Rectal smooth muscle tissue (tissue), 1 donor: Measurements from ENCODE around the gene HDAC9.
"Not testable (repeated sequence)": the region's sequence is repeated elsewhere in the genome, so short reads cannot be mapped to it uniquely, and the experiment has no call there.

Source experiments
- H3K27ac ChIP-seq: one replicate; pipeline ENCODE4 v1.7.0; 2013; ENCODE audit warnings: low read depth, low read length, inconsistent platforms
- H3K27me3 ChIP-seq: one replicate; pipeline ENCODE4 v1.7.0; 2013; ENCODE audit warnings: low read length; ENCODE audit not compliant: control insufficient read depth, insufficient read depth
- H3K36me3 ChIP-seq: one replicate; pipeline ENCODE4 v1.7.0; 2013; ENCODE audit warnings: low read length; ENCODE audit not compliant: control insufficient read depth, insufficient read depth
- H3K4me1 ChIP-seq: one replicate; pipeline ENCODE4 v1.7.0; 2013; ENCODE audit warnings: low read length; ENCODE audit not compliant: control insufficient read depth, insufficient read depth
- H3K4me3 ChIP-seq: one replicate; pipeline ENCODE4 v1.7.0; 2013; ENCODE audit warnings: low read length
- H3K9ac ChIP-seq: one replicate; pipeline ENCODE4 v1.7.0; 2013; ENCODE audit warnings: low read length

Gene HDAC9

DNA sequence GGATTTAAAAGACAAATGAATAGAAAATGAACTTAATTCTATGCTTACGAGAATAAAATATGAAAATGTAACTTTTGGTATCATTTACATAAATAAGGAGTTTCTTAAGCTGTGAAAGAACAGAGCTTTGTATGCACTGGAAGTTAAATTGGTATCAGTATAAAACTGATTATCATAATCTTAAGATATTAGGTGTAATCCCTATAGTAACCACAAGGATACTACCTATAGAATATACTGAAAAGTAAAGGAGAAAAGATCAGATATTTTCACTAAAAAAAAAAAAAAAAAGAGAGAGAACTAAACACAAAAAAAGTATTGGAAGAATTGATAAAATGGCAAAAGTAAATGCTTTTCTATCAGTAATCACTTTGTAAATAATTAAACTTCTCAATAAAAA lies 521.8 kb downstream of the HDAC9 start:
- Histone ChIP-seq H3K27ac (no peak overlapping the region), H3K4me3 (no peak overlapping the region), H3K27me3 (no peaks in the 10 kb centered on the region), H3K9ac (no peak overlapping the region), H3K4me1 (no peaks in the 10 kb centered on the region), H3K36me3 (no peaks in the 10 kb centered on the region)

DNA sequence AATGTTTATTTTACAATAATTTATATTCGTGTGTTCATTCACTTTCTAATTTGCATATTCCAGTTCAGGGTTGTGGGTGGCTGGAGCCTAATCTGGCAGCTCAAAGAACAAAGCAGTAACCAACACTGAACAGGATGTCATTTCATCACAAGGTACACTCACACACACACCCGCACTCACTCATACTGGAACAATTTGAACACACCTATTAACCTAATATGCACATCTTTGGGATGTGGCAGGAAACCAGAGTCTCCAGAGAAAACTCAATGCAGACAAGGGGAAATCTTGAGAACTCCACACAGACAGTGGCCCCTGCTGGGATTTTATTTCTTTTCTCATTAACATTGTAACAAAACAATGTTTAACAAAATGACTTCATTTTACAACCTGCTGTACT lies 524.5 kb downstream of the HDAC9 start:
- Histone ChIP-seq H3K4me1 (no peaks in the 10 kb centered on the region), H3K27ac (no peak overlapping the region), H3K27me3 (no peaks in the 10 kb centered on the region), H3K4me3 (no peak overlapping the region), H3K9ac (no peak overlapping the region), H3K36me3 (no peaks in the 10 kb centered on the region)

DNA sequence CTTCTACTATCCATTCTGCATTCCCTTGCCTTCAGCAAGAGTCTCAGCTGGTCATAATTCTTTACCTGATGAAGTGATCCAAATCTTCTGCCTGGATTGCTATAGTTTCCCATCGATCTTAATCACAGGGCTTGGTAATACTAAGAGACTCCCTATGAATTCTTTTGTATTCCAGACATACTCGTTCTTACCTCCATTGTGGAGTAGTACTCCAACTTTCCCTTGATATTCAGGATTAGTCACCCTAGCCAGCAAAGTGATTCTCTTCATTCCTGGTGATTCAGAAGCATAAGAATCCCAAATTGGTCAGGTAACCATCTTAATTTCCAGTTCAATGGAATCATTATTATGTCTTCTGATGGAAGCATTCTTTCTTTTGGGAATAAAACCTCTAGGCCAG lies 525.2 kb downstream of the HDAC9 start:
- no peaks in the 10 kb centered on the region for H3K27me3 ChIP-seq
- no peaks in the 10 kb centered on the region for H3K4me1 ChIP-seq
- H3K36me3 ChIP-seq: no peaks in the 10 kb centered on the region
- no peak overlapping the region for H3K27ac ChIP-seq
- no peak overlapping the region for H3K9ac ChIP-seq
- no peak overlapping the region for H3K4me3 ChIP-seq

DNA sequence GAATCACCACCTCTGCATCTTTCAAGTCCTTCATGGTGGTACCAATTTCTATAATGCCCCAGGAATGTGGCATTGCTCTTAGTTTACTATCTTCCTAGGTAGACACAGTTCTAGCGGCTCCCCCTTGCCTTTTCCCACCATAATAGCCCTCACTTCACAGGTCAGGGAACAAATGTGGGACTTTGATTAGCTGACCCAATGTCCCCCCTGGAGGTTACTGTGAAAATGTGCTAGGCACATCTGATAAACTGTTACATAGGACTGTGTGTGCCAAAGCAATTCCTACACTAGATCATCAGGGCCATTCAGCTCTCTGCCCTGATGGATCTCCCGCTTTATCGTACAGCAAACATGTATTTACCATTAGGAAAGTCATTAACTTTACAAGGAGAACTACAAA lies 527.9 kb downstream of the HDAC9 start:
- no peak overlapping the region for H3K27ac ChIP-seq
- H3K4me1 ChIP-seq: no peaks in the 10 kb centered on the region
- no peak overlapping the region for H3K4me3 ChIP-seq
- H3K27me3 ChIP-seq: no peaks in the 10 kb centered on the region
- H3K36me3 ChIP-seq: no peaks in the 10 kb centered on the region
- H3K9ac ChIP-seq: no peak overlapping the region

DNA sequence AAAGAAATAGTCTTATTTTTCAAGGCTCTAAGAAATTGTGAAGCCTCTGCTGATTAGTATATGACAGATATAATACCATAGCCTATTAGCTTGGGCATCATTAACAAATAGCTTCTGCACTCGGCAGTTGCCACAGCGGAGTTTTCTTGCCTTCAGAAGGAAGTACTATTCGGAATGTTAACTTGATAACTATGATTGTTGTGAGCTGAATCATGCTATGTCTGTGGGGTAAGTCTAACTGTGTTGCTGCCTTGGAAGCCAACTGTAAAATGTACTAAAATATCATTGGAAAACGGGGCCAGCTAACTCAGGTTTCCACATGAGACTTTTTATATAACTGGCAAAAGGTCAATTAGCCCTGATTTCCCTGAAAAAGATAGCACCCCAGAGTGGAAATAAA lies 528.7 kb downstream of the HDAC9 start:
- H3K4me3 ChIP-seq: no peak overlapping the region
- H3K27me3 ChIP-seq: no peaks in the 10 kb centered on the region
- no peaks in the 10 kb centered on the region for H3K36me3 ChIP-seq
- no peak overlapping the region for H3K27ac ChIP-seq
- no peaks in the 10 kb centered on the region for H3K4me1 ChIP-seq
- H3K9ac ChIP-seq: no peak overlapping the region

DNA sequence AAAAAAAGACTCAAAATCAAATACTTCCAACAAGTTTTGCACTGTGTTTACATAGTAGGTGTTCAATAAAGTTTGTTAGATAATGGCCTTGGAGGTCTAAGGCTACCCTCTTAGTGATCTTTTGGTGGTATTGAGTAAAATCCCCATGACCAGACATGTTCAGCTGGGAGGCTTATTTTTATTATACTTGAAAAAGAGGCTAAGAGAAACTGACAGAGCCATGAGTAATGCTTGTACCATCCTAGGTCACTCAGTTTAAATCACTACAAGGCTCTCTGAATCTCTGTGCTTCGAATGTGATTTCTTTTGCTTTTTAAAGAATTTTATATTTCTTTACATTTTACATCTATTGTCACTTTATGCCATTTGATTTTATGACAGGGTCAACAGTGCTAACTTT lies 531.3 kb downstream of the HDAC9 start:
- no peaks in the 10 kb centered on the region for H3K4me1 ChIP-seq
- H3K9ac ChIP-seq: no peak overlapping the region
- no peak overlapping the region for H3K27ac ChIP-seq
- no peaks in the 10 kb centered on the region for H3K36me3 ChIP-seq
- H3K4me3 ChIP-seq: no peak overlapping the region
- no peaks in the 10 kb centered on the region for H3K27me3 ChIP-seq

DNA sequence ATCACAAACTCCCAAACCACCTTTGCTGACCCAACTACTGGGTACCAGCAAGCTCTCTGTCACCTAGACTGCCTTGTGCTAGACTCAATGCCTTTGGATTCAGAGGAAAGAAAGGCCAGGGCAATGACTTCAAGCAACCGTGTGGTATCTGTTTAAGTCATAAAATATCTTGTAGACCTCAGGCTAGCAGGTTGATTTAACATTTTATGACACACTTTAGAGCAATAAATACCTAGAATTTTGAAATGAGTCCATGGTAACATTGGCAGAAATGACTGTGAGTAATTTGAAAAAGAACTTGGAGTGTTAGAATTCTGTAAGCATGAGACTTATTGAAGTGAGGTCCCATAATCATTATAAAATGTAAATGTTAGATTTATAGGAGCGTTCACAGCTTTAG lies 534.7 kb downstream of the HDAC9 start:
- H3K4me1 ChIP-seq: no peaks in the 10 kb centered on the region
- H3K9ac ChIP-seq: no peak overlapping the region
- H3K36me3 ChIP-seq: no peaks in the 10 kb centered on the region
- no peaks in the 10 kb centered on the region for H3K27me3 ChIP-seq
- no peak overlapping the region for H3K4me3 ChIP-seq
- H3K27ac ChIP-seq: no peak overlapping the region

DNA sequence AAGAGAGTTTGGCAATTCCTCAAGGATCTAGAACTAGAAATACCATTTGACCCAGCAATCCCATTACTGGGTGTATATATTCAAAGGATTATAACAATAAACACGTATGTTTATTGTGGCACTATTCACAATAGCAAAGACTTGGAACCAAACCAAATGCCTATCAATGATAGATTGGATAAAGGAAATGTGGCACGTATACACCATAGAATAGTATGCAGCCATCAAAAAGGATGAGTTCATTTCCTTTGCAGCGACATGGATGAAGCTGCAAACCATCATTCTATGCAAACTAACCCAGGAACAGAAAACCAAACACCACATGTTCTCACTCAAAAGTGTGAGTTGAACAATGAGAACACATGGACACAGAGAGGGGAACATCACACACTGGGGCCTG lies 537.4 kb downstream of the HDAC9 start:
- not testable (repeated sequence) for H3K27ac ChIP-seq

DNA sequence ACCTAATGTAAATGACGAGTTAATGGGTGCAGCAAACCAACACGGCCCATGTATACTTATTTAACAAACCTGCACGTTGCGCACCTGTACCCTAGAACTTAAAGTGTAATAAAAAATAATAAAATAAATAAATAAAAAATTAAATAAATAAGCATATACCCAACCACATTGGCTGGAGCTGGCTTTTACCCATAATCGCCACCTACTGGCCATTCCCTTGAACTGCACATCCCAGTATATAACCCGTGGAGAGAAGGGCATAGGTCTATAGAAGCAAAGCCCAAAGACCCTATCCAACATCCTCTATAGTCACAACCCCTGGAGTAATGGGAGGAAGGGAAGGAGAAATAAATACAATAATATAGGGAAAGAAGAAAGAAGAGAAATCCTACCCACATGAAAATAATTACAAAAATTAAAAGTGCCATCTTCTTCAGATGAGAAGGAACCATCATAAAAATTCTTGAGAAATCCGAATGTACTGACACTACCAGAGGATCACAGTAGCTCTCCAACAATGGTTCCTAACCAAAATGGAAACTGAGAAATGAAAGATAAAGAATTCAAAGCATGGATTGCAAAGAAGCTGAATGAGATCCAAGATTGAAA lies 556.3 kb downstream of the HDAC9 start:
- H3K9ac ChIP-seq: no peak overlapping the region
- H3K36me3 ChIP-seq: no peaks in the 10 kb centered on the region
- H3K27ac ChIP-seq: no peak overlapping the region
- H3K27me3 ChIP-seq: no peaks in the 10 kb centered on the region
- no peak overlapping the region for H3K4me3 ChIP-seq
- no peaks in the 10 kb centered on the region for H3K4me1 ChIP-seq

More for the DNA sequence above, 537.4 kb downstream of the HDAC9 start:
- H3K36me3 ChIP-seq, H3K9ac ChIP-seq, H3K4me1 ChIP-seq, H3K27me3 ChIP-seq, H3K4me3 ChIP-seq: not testable (repeated sequence)
